ENCODE data around the gene TMEM125. TPM values are rescaled to one million over a fixed set of nuclear protein-coding genes. Genes with fewer than 3 reads are reported as not detected.

The TMEM125 gene
- polyA plus RNA-seq, 3 donors, result not detected

GRCh38 chr1:43266881-43267280, 2.9 kb upstream of the TMEM125 start:
- Mint-ChIP-seq H3K27me3 (ENCODE audit: low read depth in 3 of 3) (peaks cover 2 to 11% (median 8%) of the 10 kb centered on the region in 3 donors), H3K4me3 (no peak overlapping the region), H3K4me1 (peaks cover 14% of the 10 kb centered on the region), H3K9me3 (peaks cover 3 to 28% (median 15%) of the 10 kb centered on the region in 7 donors), H3K36me3 (no peaks in the 10 kb centered on the region), H3K27ac (no peak overlapping the region)
- no peak overlapping the region for H3K9ac ChIP-seq (ENCODE audit: insufficient read depth, low read length, poor library complexity, severe bottlenecking)
- intact Hi-C loops (cut with micrococcal nuclease), result no loop called here
- no peak overlapping the region for H2AFZ ChIP-seq (ENCODE audit: insufficient read depth, low read depth, low read length, poor library complexity, severe bottlenecking)
- DNase-seq, result no peak
- no peaks in the 10 kb centered on the region for H4K20me1 ChIP-seq (ENCODE audit: insufficient read depth, low read length)
- WGBS (ENCODE audit: insufficient coverage), result no CpG with 5 or more reads among the region's 1 CpG
- peaks cover 8 to 12% of the 10 kb centered on the region in 2 donors for H3K4me1 ChIP-seq (ENCODE audit: control insufficient read depth in 1 of 2, insufficient read depth in 2 of 2, low read length in 2 of 2)
- no peaks in the 10 kb centered on the region for H3K36me3 ChIP-seq (replicated peaks in 1 of 2; ENCODE audit: control insufficient read depth in 1 of 2, insufficient read depth in 2 of 2, low read length in 2 of 2)
- peaks cover 6 to 8% of the 10 kb centered on the region in 2 donors for H3K9me3 ChIP-seq (replicated peaks in 1 of 2; ENCODE audit: control insufficient read depth in 1 of 2, insufficient read depth in 1 of 2, low read length in 2 of 2)
- H3K27ac ChIP-seq (ENCODE audit: low read depth in 1 of 2, low read length in 2 of 2), result no peak overlapping the region
- no peaks in the 10 kb centered on the region for H3K27me3 ChIP-seq (ENCODE audit: control insufficient read depth in 2 of 2, insufficient read depth in 2 of 2, low read length in 2 of 2)
- H3K4me2 ChIP-seq (replicated peaks; ENCODE audit: extremely low read depth, low read length, poor library complexity, severe bottlenecking), result no peak overlapping the region
- no peak for TF ChIP-seq CTCF (IDR thresholded peaks at IDR 0.05)
- H3K4me3 ChIP-seq (replicated peaks in 1 of 3; ENCODE audit: low read depth in 2 of 3, low read length in 3 of 3), result no peak overlapping the region
- no peaks in the 10 kb centered on the region for H3K79me2 ChIP-seq (ENCODE audit: insufficient read depth, low read length)

GRCh38 chr1:43267291-43267805, 2.4 kb upstream of the TMEM125 start:
- Histone ChIP-seq H3K4me2 (replicated peaks; ENCODE audit: extremely low read depth, low read length, poor library complexity, severe bottlenecking) (no peak overlapping the region), H3K4me3 (replicated peaks in 1 of 3; ENCODE audit: low read depth in 2 of 3, low read length in 3 of 3) (no peak overlapping the region), H3K4me1 (ENCODE audit: control insufficient read depth in 1 of 2, insufficient read depth in 2 of 2, low read length in 2 of 2) (peaks cover 8 to 12% of the 10 kb centered on the region in 2 donors), H3K9me3 (replicated peaks in 1 of 2; ENCODE audit: control insufficient read depth in 1 of 2, insufficient read depth in 1 of 2, low read length in 2 of 2) (peaks cover 6 to 8% of the 10 kb centered on the region in 2 donors), H3K27me3 (ENCODE audit: control insufficient read depth in 2 of 2, insufficient read depth in 2 of 2, low read length in 2 of 2) (no peaks in the 10 kb centered on the region), H4K20me1 (ENCODE audit: insufficient read depth, low read length) (no peaks in the 10 kb centered on the region), H3K79me2 (ENCODE audit: insufficient read depth, low read length) (no peaks in the 10 kb centered on the region), H2AFZ (ENCODE audit: insufficient read depth, low read depth, low read length, poor library complexity, severe bottlenecking) (no peak overlapping the region), H3K27ac (ENCODE audit: low read depth in 1 of 2, low read length in 2 of 2) (no peak overlapping the region), H3K36me3 (replicated peaks in 1 of 2; ENCODE audit: control insufficient read depth in 1 of 2, insufficient read depth in 2 of 2, low read length in 2 of 2) (no peaks in the 10 kb centered on the region), H3K9ac (ENCODE audit: insufficient read depth, low read length, poor library complexity, severe bottlenecking) (no peak overlapping the region)
- peaks cover 14% of the 10 kb centered on the region for H3K4me1 Mint-ChIP-seq
- no peak for TF ChIP-seq CTCF (IDR thresholded peaks at IDR 0.05)
- 96% methylated on average over 7 of the region's 9 CpGs for WGBS (ENCODE audit: insufficient coverage)
- no peak overlapping the region for H3K27ac Mint-ChIP-seq
- no peak for DNase-seq
- H3K9me3 Mint-ChIP-seq, result peaks cover 2 to 25% (median 15%) of the 10 kb centered on the region in 7 donors
- intact Hi-C loops (cut with micrococcal nuclease), result no loop called here
- H3K27me3 Mint-ChIP-seq (ENCODE audit: low read depth in 3 of 3), result peaks cover 2 to 11% (median 9%) of the 10 kb centered on the region in 3 donors
- no peaks in the 10 kb centered on the region for H3K36me3 Mint-ChIP-seq
- no peak overlapping the region for H3K4me3 Mint-ChIP-seq

Measured in CD14-positive monocyte (primary cell).